Lung (tissue), 12 donors: ENCODE measurements around the gene EMP3. TPM values are rescaled to one million over a fixed set of nuclear protein-coding genes. Genes with fewer than 3 reads are reported as not detected.

ENCODE experiments used
- ATAC-seq: fragments of 200-7000 bp; cut with Tn5 transposase; one replicate; pipeline ENCODE4 v1.9.1; 2020; ENCODE audit warnings: moderate number of reproducible peaks; ENCODE audit not compliant: insufficient read depth, low FRiP score
- DNase-seq, 3 donors: peaks; one replicate each; pipeline ENCODE4 v3.0.0-alpha.2; 2013 to 2017
- H3K27ac ChIP-seq, 2 donors: one replicate each; pipeline ENCODE4 v1.5.1; 2013; ENCODE audit warnings: mild to moderate bottlenecking in 2 of 2, moderate library complexity in 2 of 2, control low read depth in 1 of 2, inconsistent platforms in 1 of 2, low read depth in 1 of 2, low read length in 1 of 2
- H3K27me3 ChIP-seq, 3 donors: one replicate each; pipeline ENCODE4 v1.5.1; 2013; ENCODE audit warnings: low read length in 2 of 3; ENCODE audit not compliant: control insufficient read depth in 3 of 3, insufficient read depth in 3 of 3
- H3K36me3 ChIP-seq, 4 donors: one replicate each; pipeline ENCODE4 v1.5.1; 2013; ENCODE audit warnings: low read length in 4 of 4, mild to moderate bottlenecking in 1 of 4, moderate library complexity in 1 of 4; ENCODE audit not compliant: control insufficient read depth in 4 of 4, insufficient read depth in 4 of 4
- H3K4me1 ChIP-seq, 5 donors: one replicate each; pipeline ENCODE4 v1.5.1; 2013; ENCODE audit warnings: low read length in 5 of 5, mild to moderate bottlenecking in 2 of 5, moderate library complexity in 1 of 5; ENCODE audit not compliant: control insufficient read depth in 5 of 5, insufficient read depth in 5 of 5
- H3K4me3 ChIP-seq: one replicate; pipeline ENCODE4 v1.5.1; 2013; ENCODE audit warnings: mild to moderate bottlenecking, control low read depth, moderate library complexity
- H3K9ac ChIP-seq, 2 donors: one replicate each; pipeline ENCODE4 v1.5.1; 2013; ENCODE audit warnings: low read length in 2 of 2, control low read depth in 1 of 2; ENCODE audit not compliant: insufficient read depth in 1 of 2
- H3K9me3 ChIP-seq, 4 donors: one replicate each; pipeline ENCODE4 v1.5.1; 2013; ENCODE audit warnings: low read length in 3 of 4, mild to moderate bottlenecking in 1 of 4, moderate library complexity in 1 of 4; ENCODE audit not compliant: control insufficient read depth in 4 of 4, insufficient read depth in 3 of 4
- WGBS, 2 donors: extraction: QIAGEN DNeasy Blood & Tissue Kit; methylation state at CpG; one replicate each; pipeline ENCODE4 v1.1.7; 2013; 5-methylcytosine and 5-hydroxymethylcytosine counted together
- polyA plus RNA-seq, 2 donors: library from polyadenylated mRNA; stranded (reverse); fragments of 200-250 nt; gene quantifications; one replicate each; pipeline ENCODE4 v1.2.1, GENCODE V29; 2013
- total RNA-seq, 2 donors: library from RNA; depleted of rRNA in 1 of 2; stranded (reverse); fragments of >200 nt in 1 of 2; gene quantifications; one replicate each; pipeline ENCODE4 v1.2.1, GENCODE V29; 2014 to 2021
- TF ChIP-seq, protein P1 (sequence below): IDR thresholded peaks from 2 replicates; pipeline ENCODE4 v1.5.1; 2012; ENCODE audit warnings: mild to moderate bottlenecking; ENCODE audit errors: control extremely low read depth, extremely low read depth
- donor health status: control.
- donor health status: control.
- donor health status: Bipolar disorder and iron deficiency.
- donor health status: healthy.
- donor health status: DM: yes; HTN: yes; CAD: no.

Gene EMP3
- total and polyA plus RNA-seq, 4 donors, result 36.9 to 276 (median 223) TPM

GRCh38 chr19:48363810-48364597, 38.7 kb downstream of the EMP3 start, which contains the start of the genes SYNGR4 and TMEM143:
SYNGR4 (plus strand) TSS chr19:48364367; CDS start chr19:48365843, 1,476 bp downstream.
TMEM143 (minus strand) TSS chr19:48363940; CDS start chr19:48363920, 20 bp downstream.
- DNase-seq, result peak; percentile 100

DNA sequence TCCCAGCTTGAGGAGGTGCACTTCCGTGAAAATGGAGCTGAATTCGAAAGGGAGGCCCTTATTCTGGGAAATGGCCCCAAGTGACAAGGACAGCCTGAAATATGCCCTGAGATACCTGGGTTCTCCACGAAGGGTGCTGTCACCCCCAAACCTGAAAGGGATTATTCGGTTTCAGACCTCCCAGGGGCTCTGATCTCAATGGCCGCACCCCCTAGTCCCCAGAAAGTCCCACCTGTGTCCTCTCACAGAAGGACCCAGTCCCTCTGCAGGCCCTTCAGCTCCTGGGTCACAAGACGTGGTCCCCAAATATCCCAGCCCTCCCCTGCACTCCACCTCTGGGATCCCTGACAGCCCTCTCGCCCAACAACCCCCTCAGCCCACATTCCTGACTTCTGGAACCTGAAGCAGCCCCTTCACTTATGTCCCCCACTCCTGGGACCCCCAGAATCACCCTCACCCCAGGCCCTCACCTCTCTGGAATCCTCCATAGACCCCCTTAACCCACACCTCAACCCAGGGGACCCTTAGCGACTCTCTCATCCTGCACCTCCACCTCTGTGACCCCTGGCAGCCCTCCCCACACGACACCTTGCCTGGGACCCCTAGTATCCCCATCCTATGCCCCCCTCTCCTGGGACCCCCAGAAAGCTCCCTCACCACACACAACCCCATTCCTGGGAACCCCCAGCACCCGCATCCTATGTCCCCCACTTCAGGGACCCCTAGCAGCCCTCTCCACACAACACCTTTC, 39.4 kb downstream of the EMP3 start:
- no peak for DNase-seq
- Histone ChIP-seq H3K27ac (peak overlapping the region; percentile 49 to 69), H3K9ac (no peak overlapping the region), H3K36me3 (peaks cover 0 to 2% (median 0%) of the 10 kb centered on the region in 4 donors), H3K4me1 (peaks cover 0 to 9% (median 2%) of the 10 kb centered on the region in 5 donors), H3K9me3 (no peaks in the 10 kb centered on the region), H3K27me3 (no peaks in the 10 kb centered on the region), H3K4me3 (peak overlapping the region; percentile 16)
- WGBS, 2 donors, result 62 to 63% methylated on average over 10 of the region's 10 CpGs
- TF ChIP-seq, protein P1, sequence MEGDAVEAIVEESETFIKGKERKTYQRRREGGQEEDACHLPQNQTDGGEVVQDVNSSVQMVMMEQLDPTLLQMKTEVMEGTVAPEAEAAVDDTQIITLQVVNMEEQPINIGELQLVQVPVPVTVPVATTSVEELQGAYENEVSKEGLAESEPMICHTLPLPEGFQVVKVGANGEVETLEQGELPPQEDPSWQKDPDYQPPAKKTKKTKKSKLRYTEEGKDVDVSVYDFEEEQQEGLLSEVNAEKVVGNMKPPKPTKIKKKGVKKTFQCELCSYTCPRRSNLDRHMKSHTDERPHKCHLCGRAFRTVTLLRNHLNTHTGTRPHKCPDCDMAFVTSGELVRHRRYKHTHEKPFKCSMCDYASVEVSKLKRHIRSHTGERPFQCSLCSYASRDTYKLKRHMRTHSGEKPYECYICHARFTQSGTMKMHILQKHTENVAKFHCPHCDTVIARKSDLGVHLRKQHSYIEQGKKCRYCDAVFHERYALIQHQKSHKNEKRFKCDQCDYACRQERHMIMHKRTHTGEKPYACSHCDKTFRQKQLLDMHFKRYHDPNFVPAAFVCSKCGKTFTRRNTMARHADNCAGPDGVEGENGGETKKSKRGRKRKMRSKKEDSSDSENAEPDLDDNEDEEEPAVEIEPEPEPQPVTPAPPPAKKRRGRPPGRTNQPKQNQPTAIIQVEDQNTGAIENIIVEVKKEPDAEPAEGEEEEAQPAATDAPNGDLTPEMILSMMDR, result no peak
- ATAC-seq, result no peak

More at GRCh38 chr19:48363810-48364597, 38.7 kb downstream of the EMP3 start, which contains the start of the genes SYNGR4 and TMEM143:
- TF ChIP-seq, protein P1, result no peak
- Histone ChIP-seq H3K9ac (peak within 1 kb of the TSS; percentile 29 to 91), H3K36me3 (peaks cover 0 to 2% (median 0%) of the 10 kb centered on the region in 4 donors), H3K4me1 (peaks cover 0 to 9% (median 2%) of the 10 kb centered on the region in 5 donors), H3K27ac (peak within 1 kb of the TSS; percentile 91 to 95), H3K27me3 (no peaks in the 10 kb centered on the region), H3K4me3 (peak within 1 kb of the TSS; percentile 38), H3K9me3 (no peaks in the 10 kb centered on the region)
- 0% methylated on average over 59 of the region's 59 CpGs for whole genome bisulfite sequencing, 2 donors
- peak; percentile 95 for ATAC-seq

GRCh38 chr19:48365602-48366001, 40.2 kb downstream of the EMP3 start:
- no peak overlapping the region for H3K9ac ChIP-seq
- H3K27ac ChIP-seq, result no peak overlapping the region
- H3K9me3 ChIP-seq, result no peaks in the 10 kb centered on the region
- ATAC-seq (no peak), DNase-seq (no peak)
- H3K4me1 ChIP-seq, result peaks cover 0 to 9% (median 2%) of the 10 kb centered on the region in 5 donors
- WGBS, 2 donors, result 93 to 95% methylated on average over 11 of the region's 11 CpGs
- no peak overlapping the region for H3K4me3 ChIP-seq
- peaks cover 0 to 2% (median 0%) of the 10 kb centered on the region in 4 donors for H3K36me3 ChIP-seq
- H3K27me3 ChIP-seq, result no peaks in the 10 kb centered on the region
- TF ChIP-seq, protein P1, result no peak
